NCI-H446 (cell line): Measurements from ENCODE around the gene PRX.
"Not testable (repeated sequence)": the region's sequence is repeated elsewhere in the genome, so short reads cannot be mapped to it uniquely, and the experiment has no call there.

ENCODE experiments used
- DNase-seq, 2 experiments: peaks; one replicate each; lab custom pipeline; 2025; lab: John Stamatoyannopoulos, UW

PRX gene

DNA sequence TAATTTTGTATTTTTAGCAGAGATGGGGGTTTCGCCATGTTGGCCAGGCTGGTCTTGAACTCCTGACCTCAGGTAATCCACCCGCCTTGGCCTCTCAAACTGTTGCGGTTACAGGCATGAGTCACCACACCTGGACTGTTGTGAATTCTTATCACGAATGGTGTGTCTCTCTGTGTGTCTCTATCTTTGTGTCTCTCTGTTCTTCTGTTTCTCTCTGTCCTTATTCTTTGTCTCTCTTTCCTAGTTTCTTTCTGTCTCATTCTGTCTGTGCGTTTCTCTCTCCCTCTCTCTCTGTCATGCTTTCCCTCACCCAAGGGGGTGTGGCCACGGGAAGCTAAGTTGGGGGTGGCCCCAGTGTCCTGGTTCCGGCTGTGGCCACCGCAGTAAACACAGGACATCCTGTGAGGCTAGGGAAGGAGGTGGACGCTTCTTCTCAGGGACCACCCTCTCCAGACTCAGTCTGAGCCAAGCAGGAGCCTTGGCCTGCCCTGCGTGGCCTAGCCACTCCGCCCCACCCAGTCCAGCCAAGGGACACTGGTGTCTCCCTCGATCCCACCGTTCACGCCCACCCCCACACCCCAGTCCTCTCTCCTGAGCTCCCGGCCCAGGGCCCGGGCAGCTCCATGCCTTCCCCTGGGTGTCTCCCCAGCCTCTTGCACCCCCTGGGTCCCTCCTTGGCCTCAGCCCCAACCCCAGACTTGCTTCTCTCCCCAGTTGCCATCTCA lies 3.9 kb upstream of the PRX start:
- no peak for DNase-seq

DNA sequence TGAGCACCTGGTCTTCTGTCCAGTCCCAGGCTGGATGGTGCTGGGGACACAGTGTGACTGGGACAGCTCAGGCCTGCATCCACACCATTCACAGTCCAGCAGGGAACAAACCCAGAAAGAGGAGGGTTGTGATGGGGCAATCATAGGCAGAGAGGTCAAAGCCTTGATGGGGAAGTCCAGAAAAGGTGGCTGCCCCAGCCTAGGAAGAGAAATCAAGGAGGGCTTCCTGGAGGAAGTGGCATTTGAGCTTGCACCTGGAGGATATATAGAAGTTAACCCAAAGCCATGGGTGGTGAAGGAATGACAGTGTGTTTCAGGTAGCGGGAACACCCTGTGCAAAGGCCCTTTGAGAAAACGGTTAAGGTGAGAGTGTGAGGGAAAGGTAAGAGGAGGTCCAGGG lies 2.6 kb upstream of the PRX start:
- DNase-seq = no peak

DNA sequence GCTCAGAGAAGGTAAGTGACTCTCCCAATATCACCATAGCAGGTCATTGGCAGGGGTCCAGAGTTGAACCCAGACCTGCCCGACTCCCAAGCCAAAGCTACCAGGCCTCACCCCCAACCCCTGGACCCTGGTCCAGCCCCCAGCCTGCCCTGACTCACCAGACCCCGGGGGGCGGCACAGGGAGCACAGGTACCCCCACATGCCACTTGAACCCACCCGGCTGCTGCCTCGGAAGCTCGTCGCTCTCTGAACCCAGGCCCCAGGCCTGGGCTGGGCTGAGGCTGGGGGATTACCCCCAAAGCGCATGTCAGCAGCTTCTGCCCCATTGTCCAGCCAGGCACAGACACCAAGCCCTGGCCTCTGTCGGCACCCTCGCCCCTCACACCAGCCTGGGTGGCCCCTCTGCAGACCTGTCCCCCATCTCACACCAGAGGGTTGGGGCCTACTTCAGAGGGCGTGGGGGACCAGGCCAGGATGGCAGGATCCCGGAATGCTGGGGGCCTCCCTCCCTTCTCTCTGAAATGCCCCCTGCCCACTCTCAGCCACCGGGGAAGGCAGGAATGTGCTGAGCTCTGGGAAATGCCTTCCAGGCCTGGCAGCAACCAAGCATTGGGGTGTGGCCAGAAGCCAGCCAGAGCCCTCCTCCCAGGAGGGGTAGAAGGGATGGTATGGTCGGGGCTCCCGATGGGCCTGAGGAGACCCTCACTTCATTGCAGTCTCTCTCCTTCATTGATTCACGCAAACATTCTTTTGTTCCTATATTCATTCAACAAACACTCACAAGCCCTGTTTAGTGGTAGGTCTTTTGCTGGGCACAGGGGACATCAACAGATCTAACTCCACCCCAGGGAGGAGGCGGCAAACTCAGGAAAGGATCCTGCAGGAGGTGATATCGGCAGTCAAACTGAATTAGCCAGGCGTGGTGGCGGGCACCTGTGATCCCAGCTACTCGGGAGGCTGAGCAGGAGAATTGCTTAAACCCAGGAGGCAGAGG lies 1.7 kb upstream of the PRX start:
- no peak for DNase-seq

DNA sequence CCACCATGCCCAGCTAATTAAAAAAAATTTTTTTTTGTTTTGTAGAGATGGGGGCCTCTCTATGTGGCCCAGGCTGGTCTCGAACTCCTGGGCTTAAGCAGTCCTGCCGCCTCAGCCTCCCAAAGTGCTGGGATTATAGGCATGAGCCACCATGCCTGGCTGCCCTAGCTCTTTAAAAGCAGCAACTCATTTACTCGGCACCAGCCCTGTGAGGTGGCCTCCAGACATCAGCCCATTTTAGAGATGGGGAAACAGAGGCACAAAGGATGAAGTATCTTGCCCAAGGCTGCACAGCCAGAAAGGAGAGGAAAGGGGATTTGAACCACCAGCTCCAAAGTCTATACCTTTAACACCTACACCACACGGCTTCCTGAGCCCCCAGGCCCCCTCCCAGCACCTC lies 312 bp downstream of the PRX start:
- DNase-seq = no peak

DNA sequence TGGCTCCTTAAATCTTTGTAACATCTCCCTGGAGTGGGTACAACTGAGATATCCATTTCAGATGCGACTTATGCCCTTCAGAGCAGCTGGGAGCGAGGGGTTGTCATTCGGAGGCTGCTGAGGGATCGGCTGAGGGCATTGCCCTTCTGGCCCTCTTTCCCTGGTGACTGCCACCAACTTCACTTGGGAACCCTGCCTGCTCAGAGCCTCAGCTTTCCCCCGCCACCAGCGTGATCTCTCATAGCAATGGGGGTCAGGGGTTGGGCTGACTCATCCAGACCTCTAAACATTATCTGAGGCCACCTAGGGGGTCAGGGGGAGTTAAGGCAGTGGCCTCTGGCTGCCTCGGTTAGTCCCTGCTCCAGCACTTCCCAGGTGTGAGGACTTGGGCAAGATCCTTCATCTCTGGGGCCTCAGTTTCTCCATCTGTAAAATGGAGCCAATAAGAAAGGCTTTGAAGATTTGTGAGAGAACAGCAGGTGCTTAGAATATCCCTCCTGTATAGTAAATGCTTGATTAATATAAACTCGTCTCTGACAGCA lies 1.1 kb downstream of the PRX start:
- DNase-seq = no peak

DNA sequence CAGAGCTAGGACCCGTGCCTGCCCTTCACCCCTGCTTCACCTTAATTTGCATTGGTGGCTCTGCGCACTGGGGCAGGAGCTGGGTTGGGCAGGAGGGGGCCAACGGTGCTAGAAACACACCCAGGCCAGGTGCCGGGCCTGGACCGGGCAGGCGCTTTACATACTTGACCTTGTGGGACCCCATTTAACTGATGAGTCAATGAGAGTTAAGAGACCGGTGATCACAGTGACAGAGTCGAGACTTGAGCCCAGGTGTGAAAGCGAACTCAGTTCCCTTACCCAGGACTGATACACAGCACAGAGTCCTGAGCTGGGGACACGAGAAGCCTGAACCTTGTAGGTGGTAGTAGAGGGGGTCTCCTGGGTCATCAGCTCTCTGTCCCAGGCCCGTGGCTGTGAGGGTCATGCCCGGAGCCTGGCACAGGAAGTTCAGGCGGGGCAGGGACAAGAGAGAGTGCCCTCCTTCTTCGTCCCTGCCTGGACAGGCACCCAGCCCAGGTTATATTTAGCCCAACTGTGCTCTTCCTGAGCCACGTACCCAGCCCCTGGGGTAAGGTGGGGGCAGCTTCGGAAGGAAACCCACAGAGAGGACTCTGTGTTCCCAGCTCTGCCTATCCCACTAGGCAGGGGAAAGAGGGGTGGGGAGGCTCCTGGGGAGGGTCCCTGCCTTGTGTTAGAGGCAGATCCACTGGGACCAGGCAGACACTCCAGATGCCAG lies 1.9 kb downstream of the PRX start:
- no peak for DNase-seq

DNA sequence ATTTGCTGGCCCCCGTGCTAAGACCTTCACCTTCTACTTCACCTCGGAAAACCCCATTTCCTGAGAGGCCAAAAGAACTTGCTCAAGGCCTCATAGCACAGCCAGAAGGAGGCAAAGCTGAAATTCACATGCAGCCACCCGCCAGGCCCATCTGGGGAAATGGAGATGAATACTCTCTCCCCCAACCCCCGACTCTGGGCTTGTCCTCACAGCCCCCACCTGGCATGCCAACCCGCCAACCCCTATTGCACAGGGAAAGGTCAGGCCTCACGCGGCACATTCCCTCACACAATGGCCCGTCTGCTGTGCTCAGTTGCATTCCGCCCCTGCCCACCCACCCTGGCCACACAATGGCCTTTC lies 3.2 kb downstream of the PRX start:
- no peak for DNase-seq

DNA sequence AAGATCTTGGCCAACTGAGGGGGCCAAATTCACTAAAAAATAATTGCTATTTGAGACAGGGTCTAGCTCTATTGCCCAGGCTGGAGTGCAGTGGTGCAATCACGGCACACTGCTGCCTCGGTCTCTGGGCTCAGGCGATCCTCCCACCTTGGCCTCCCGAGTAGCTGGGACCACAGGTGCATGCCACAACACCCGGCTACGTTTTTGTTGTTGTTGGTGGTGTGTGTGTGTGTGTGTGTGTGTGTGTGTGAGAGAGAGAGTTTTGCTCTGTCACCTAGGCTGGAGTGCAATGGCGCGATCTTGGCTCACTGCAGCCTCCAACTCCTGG lies 4.6 kb downstream of the PRX start:
- not testable (repeated sequence) for DNase-seq

DNA sequence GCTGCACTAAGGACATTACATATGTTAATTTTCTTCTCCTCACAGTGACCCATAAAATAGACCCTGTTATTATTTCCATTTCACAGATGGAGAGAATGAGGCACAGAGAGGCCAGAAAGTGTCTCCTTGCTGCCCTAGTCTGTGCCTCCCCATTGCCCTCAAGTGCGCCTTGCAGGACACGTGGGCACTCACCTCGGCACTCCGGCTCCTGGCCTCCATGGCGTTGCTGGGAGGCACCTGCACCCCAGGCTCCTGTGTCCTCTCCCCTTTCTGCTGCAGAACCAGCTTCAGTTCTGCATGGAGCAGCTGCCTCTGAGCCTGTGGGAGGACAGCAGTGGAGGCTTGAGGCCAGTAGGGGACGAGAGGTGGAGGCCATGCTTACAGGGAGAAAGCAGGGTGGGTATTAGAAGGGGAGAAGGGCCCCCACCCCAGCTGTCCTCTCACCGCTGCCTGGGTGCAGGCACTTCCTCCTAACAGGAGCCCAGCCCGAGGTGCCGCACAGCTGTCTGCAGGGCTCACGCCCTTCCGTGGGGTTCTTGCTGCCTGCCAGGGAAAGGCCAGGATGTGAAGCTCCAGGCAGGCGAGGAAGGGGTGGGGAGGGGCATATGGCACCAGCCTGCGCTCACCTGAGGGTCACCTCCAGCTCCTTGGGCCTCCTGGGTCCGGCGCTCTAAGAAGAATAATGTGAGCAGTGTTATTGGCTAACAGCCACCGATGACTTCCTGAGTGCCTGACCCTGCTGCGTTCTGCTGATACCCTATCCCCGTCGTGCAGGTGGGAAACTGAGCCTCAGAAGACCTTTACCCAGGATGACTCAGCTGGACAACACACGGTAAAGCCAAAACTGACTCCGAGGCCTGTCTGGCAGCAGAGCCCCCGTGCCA lies 5.2 kb downstream of the PRX start:
- no peak for DNase-seq

DNA sequence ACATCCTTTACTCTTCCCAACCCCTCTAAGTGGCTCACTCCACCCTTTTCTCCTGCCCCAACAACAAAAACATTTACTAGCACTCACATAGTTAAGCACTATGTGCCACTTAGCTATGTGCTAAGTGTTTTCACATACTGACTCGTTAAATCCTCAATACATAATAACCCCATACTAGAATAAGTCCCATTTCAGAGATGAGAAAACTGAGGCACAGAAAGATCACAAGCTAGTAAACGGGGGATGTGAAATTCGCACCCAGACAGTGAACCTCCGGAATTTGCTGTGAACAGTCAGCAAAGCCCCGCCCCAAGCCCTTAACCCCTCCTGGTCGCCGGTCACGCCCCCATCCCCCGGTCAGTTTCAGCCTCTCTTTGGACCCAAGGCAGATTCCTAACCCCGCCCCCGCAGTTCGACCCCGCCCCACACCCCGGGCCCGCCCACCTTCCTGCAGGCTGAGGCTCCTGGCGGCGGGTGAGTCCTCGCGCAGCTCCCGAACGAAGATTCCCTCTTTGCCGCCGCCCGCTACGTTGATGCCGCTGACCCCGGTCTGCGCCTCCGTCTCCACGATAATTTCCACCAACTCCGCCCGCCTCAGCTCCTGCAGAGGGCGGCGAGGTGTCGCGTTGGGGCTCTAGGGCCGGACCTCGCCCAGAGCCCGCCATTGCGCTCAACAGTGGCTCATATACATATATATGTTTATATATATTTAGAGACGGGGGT lies 9.8 kb downstream of the PRX start:
- DNase-seq = peak; percentile 30 to 79

DNA sequence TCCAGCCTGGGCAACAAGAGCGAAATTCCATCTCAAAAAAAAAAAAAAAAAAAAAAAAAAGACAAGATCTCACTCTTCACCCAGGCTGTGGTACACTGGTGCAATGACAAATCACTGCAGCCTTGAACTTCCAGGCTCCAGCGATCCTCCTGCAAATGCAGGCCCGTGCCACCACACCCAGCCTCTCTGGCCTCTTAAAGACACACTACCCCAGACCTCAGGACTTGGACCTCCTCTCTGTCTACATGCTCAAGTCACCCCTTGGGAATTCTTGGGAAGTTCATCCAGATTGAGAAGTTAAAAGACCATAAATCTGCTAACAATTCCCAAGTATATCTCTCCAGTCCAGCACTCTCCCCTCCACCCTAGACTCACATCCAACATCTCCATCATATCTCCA lies 12.6 kb downstream of the PRX start:
- DNase-seq = no peak

DNA sequence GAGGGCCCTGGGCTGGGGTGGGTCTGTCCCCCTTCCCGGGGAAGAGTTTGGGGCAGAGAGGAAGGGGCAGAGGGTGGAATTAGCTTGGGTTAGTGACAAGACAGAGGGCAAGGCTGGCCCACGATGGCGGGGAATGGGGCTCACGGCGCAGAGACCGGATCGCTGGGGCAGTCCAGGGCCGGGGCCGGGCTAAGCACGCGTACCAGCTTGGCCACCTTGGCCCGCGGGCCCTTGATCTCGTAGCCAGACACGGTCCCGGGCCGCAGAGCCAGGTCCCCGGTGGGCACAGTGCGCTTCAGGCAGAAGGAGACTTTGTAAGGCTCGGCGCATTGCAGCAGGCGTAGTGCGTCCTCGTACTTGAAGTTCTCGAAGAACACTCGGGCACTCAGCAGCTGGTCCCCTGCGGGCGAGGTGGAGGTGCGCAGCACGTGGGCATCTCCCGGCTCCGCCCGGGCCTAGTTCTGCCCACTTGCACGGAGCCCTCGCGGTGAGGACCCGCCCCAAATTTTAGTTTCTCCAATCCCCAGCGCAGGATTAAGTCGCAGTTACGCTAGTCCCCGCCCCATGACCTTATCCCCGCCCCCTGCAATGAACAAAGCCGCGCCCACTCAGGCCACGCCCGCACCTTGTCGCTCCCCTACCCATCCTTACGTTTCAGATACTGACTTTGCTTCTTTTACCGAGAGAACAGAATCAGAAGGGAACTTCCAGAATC lies 14.6 kb downstream of the PRX start:
- DNase-seq = no peak

DNA sequence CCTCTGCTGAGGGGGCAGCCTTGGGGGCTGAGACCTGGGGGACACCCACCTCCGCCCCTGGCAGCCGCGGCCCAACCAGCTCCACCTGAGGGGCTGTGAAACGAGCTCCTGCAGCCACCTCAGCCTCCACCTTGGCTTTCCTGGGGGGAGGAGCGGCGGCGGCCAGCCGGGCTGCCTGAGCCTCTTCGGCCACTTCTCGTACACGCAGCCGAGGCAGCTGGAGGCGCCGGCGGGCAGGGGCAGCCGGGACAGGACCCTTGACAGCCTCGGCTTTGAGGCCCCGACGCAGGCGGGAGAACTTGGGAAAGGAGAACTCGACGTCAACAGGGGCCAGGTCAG lies 15.6 kb downstream of the PRX start:
- no peak for DNase-seq

DNA sequence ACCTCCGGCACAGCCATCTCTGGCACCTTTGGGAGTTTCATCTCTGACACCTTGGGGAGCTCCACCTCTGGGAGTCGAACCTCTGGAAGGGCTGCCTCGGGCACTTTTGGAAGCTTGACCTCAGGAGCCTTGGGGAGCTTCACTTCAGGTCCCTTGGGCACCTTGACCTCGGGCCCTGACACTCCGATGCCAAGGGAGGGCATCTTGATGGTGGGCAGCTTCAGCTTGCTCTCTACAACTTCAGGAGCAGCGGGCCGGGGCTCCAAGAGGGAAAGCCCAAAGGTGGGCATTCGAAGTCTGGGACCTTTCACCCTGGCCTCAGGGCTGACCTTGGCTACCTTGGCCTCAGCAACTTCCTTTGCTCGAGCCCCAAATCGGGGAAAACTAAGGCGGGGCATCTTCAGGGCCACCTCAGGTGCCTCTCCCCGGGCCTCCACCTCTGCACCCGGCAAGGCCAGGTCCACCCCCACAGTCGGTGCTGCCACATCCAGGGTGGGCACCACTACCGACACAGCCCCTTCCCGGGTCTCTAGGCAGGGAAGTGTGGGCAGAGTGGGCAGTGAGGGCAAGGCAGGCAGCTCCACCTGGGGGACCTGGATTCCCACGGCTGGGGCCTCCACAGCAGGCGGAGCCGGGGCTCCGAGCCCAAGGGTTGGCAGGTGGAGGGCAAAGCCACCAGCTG lies 16.2 kb downstream of the PRX start:
- no peak for DNase-seq

DNA sequence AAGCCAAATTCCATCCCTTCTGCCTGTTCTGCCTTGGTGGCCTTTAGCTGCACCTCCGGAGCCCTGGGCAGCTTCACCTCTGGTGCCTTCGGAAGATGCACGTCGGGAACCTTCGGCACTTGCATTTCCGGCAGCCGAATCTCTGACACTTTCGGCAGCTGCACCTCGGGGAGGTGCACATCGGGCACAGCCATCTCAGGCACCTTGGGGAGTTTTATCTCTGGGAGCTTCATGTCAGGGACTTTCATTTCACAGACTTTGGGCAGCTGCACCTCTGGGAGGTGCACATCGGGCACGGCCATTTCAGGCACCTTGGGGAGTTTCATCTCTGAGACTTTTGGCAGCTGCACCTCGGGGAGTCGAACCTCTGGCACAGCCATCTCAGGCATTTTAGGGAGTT lies 17.2 kb downstream of the PRX start:
- DNase-seq = no peak

DNA sequence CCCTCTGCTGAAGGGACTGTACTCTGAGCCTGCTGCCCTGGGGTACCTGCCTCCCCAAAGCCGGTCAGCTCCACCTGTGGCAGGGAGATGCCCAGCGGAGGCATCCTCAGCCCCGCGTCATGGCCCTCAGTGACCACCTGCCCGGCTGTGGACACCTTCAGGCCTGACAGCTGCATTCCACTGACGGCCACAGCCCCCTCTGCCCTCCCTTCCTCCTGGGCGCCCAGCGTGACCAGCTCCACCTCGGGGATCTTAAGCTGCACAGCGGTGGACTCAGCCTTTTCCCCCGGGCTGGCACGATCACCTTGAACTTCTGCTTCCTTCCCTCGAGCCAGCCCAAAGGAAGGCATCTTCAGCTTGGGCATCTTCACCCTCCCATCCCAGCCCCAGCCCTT lies 18.4 kb downstream of the PRX start:
- no peak for DNase-seq

DNA sequence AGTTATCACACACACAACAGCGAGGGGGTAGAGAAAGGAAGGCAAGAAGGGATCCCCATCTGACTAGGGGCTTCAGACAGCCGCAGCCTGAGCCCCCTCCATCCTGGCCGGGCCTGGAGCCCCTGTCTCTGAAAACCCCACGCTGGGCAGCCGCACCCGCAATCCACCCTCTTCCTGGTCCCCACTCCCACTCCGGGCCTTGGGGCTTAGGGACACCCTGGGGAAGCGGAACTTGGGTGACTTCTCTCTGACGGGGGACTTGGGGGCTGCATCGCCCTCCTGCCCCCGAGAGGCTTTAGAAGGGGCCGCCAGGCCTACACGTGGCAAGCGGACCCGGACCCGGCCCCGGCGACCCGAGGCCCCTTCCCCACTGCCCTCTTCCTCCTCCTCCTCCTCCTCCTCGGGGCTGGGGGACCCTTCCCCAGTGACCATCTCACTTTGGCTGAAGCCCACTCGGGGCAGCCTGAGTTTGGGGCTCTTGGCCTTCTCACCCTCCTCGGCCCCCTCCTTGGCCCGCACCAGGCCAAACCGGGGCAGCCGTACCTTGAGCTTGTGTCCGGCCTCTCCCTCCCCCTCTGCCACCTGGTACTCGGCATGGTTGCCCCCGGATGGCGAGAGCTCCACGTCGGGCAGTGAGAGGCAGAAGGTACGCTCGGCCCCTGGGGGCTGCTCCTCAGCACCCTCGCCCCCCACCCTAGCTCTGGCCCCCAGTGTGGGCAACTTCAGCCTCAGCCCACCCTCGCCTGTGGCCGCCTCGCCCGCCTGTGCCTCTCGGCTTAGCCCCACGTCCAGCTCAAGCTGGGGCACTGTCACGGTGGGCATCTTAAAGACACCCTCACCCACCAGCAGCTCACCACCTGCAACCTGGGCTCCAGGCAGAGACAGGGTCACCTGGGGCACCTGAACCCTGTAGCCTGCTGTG lies 19.0 kb downstream of the PRX start:
- DNase-seq = no peak

DNA sequence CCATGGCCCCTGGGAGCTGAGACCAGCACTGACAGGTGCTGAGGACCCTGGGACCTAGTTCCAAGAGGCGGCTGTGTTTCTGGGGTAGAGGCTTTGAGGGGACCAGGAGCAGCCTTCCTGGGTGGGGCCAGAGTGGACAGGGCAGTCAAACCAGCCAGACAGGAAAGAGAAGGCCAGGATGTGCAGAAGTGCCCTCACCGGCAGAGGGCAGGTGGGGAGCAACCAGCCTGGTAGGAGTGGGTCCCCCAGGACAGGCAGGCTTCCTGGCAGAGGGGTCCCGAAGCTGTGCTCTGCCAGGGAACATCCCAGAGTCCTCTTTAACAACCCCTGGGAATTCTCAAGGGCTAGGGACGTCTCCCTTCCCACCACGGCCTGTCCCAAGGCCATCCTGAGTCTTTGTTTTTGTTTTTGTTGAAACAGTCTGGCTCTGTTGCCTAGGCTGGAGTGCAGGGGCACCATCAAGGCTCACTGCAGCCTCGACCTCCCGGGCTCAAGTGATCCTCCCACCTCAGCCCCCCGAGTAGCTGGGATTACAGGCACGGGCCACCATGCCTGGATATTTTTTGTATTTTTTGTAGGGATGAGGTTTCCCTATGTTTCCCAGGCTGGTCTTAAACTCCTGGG lies 20.2 kb downstream of the PRX start:
- DNase-seq = no peak
